HL-60 (cell line): Measurements from ENCODE around the gene SHB.

Experiments
- CTCF ChIP-seq: IDR thresholded peaks from one replicate; pipeline ENCODE4 v1.5.1; 2011; ENCODE audit warnings: low read length, control low read depth, inconsistent platforms; ENCODE audit not compliant: insufficient read depth
- POLR2AphosphoS5 ChIP-seq: IDR thresholded peaks from 2 replicates; pipeline ENCODE4 v1.6.1; 2012; ENCODE audit warnings: low read depth

- TF ChIP-seq CTCF (no peak), POLR2AphosphoS5 (no peak)
Observed at GRCh38 chr9:37870081-37870798, 198.8 kb downstream of the SHB start.
